HG03520 (cell line): Measurements from ENCODE around the gene CDH12.
"Not testable (repeated sequence)": the region's sequence is repeated elsewhere in the genome, so short reads cannot be mapped to it uniquely, and the experiment has no call there.

Source experiments
- ATAC-seq: cut with Tn5 transposase; IDR thresholded peaks from one replicate; pipeline ENCODE4 v1.9.1; 2021; ENCODE audit warnings: mild to moderate bottlenecking, moderate library complexity; ENCODE audit not compliant: unreplicated experiment

The CDH12 gene

GRCh38 chr5:22662391-22662790, 190.8 kb downstream of the CDH12 start:
- ATAC-seq, result no peak

DNA sequence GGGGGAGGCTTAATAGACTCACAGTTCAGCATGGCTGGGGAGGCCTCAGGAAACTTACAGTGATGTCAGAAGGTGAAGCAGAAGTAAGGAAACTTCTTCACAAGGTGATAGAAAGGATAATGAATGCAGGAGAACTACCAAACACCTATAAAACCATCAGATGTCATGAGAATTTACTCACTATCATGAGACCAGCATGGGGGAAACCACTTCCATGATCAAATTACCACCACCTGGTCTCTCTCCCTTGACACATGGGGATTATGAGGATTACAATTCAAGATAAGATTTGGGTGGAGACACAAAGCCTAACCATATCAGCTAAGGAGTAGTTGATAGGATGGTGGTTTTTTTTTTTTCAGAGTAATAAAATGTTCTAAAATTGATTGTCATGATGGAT, 201.8 kb downstream of the CDH12 start:
- ATAC-seq, result no peak

- no peak for ATAC-seq
Observed at GRCh38 chr5:22650511-22650910, 202.6 kb downstream of the CDH12 start.

GRCh38 chr5:22649074-22649473, 204.1 kb downstream of the CDH12 start:
- ATAC-seq, result no peak

GRCh38 chr5:22644859-22645258, 208.3 kb downstream of the CDH12 start:
- ATAC-seq, result no peak

DNA sequence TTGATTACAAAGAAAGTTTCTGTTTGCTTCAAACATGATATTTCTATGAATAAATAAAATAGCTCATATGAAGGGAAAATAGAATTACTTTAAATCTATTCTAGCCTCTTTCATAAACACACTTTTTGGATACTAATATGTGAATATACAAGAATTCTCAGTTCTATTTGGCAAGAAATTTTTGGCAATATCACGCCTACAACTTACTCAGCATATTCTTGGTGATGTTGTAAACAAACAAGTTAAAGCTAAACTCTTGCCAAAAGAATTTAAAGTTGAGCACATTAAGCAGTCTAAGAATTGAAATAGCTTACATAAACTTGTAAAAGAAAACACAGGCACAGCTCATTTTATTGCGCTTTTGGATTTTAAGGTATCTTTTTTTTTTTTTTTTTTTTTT, 209.8 kb downstream of the CDH12 start:
- ATAC-seq, result no peak

DNA sequence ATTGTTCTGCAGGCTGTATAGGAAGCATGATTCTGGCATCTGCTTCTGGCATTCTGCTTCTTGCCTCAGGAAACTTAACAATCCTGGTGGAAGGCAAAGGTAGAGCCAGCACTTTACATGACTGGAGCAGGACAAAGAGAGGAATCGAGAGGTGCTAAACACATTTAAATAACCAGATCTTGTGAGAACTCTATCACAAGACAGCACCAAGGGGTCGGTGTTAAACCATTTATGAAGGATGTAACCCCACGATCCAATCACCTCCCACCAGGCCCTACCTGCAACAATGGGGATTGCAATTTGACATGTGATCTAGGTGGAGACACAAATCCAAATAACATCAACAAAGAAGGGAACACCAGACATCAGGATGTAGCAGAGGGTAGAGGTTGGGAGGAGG, 221.5 kb downstream of the CDH12 start:
- no peak for ATAC-seq

DNA sequence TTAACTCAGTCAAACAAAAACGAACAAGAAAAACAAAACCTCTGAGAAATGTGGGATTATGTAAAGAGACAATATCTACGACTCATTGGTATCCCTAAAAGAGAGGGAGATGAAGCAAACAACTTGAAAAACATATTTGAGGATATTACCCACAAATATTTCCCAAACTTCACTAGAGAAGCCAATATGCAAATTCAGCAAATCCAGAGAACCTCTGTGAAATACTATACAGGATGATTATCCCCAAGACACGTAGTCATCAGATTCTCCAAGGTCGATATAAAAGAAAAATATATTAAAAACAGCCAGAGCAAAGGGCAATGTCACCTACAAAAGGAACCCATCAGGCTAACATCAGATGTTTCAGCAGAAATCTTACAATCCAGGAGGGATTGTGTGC, 226.1 kb downstream of the CDH12 start:
- ATAC-seq, result no peak

DNA sequence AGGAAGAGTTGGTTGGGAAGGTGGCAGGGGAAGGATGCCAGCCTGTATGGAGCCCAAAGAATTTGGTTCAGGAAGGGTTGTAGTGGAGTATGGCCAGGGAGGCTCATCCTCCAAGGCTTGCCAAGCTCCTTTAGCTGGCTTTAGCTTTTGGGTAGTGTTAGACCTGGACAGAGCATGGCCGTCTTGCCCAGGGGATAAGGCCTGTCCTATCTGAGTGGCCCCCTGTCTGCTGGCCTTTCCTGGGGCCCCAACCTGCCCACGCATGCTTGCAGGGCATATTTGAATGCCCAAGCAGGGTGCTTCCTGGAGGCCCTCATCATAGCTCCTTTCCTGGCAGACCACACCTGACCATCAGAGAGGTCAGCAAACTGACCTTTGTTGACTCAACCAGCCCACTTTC, 227.7 kb downstream of the CDH12 start:
- ATAC-seq, result no peak

DNA sequence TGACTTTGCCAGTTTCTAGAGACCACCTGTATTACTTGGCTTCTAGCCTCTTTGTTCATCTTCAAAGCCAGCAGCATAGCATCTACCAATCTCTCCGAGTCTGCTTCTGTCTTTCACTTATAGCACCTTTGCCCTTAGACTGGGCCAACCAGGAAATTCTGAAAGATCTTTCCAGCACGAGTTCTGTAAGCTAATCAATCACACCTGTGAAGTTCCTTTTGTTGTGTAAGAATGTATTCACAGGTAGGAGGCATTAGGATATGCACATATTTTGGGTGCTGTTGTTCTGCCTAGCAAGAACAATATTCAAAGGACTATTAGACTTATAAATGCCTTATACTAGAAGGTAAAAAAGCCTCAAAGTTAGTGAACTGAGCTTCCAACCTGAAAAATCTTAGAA, 232.1 kb downstream of the CDH12 start:
- ATAC-seq, result no peak

DNA sequence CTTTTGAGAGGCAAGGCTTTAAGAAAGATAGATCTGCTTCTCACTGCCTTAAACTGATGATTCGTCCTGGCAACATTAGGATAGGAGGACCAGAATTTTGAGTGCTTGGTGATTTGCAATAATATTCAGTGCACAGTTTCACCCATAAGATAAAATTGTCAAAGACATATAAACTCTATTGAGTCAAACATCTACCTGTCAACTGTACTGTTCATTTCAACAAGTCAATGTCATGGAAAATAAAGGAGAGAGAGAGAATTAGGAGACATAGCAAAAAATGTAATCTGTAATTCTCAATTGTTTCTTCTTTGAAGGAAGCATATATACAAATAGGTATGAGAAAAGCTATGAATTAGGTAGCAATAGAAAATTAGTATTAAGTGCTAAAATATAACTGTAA, 237.2 kb downstream of the CDH12 start:
- no peak for ATAC-seq

- ATAC-seq, result no peak
Observed at GRCh38 chr5:22614486-22615094, 238.6 kb downstream of the CDH12 start.

GRCh38 chr5:22612928-22613327, 240.2 kb downstream of the CDH12 start:
- ATAC-seq, result no peak

- ATAC-seq, result no peak
Observed at GRCh38 chr5:22611327-22611726, 241.8 kb downstream of the CDH12 start.

GRCh38 chr5:22607498-22607897, 245.6 kb downstream of the CDH12 start:
- not testable (repeated sequence) for ATAC-seq

- no peak for ATAC-seq
Observed at GRCh38 chr5:22605473-22605872, 247.7 kb downstream of the CDH12 start.

- no peak for ATAC-seq
Observed at GRCh38 chr5:22604711-22605110, 248.4 kb downstream of the CDH12 start.

- no peak for ATAC-seq
Observed at GRCh38 chr5:22598796-22599195, 254.3 kb downstream of the CDH12 start.

DNA sequence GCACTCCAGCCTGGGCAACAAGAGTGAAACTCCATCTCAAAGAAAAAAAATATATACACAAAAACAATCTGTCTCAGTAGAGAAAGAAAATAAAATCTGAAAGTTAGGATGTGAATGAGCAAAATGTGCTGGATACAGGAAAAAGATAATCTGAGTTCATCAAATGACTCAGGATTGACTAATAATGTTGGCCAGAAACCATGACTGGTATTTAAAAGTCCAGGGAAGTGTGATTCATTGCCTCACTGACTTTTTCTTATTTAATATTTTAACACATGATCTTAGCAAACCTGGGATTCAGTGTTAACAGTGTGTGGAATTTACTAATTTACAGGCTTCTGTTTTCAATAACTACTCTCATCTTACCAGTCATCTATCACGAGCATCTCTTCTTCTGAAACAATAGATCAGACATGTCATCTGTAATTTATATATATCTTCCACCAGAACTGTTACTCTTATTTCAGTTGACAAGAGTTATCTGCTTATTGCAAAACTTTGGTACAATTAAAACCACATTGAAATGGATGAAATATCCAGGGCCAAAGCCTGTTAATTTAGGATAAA, 256.7 kb downstream of the CDH12 start:
- no peak for ATAC-seq

GRCh38 chr5:22594491-22594890, 258.7 kb downstream of the CDH12 start:
- ATAC-seq, result no peak

DNA sequence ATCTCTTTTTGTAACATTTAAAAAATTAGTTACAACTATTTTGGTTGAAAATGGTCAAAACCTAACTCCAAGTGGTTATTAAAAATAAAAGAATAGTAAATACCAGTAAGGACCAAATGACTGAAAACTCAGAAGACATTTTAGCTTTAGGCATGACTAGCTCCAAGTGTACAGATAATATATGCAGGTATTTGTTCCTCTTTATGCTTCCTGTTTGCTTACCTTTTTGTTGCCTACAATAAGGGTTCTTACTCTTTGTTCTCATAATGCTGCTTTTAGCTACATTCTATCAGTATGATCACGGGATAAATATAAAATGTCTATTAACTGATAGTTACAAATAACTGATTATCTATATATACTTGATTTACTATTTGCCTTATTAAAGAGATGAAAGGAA, 259.6 kb downstream of the CDH12 start:
- ATAC-seq, result no peak

DNA sequence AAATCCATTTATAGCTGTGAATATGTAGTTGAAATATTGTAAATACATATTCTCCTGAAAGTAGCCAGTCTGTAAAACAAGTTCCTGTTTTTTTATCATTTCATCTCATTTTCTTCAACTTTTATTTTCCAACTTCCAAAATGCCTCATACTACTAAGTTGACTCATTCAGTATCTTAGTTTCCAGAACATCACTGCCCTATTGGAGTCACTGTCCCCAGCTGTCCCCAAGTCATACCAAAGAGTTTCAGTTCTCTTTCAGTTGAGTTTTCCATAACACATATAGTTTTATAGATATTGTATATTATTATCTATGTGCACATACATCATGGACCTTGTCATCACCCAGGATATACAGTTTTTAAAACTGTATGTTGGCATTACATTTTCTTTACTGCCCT, 261.7 kb downstream of the CDH12 start:
- no peak for ATAC-seq

- no peak for ATAC-seq
Observed at GRCh38 chr5:22590677-22591268, 262.4 kb downstream of the CDH12 start.
